ENCODE data around the gene MYH9.

DNA sequence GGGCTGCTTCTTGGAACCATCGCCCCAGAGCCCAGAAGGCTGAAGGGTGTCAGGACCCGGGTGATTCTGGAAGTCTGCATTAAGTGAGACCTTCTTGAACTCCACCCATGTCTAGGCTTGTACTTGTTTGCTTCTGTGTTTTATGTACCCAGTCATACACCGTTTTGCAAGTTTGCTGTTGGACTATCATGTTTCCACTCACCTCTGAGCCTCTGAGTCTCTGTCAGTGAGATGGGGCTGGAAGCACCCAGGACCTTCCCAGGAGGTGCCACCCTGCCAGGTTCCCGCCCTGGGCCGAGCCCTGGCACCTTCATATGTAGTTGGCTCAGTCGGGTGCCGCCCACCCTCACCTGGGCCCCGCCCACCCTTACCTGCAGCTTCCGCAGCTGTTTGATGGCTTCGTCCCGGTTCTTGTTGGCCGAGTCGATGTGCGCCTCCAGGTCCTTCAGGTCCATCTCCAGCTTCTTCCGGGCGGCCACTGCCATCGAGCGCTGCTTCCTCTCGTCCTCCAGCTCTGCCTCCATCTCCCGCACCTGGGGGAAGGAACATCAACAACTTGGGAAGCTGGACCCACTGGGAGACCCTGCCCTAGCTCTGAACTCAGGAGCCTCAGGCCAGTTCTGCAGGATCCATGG, 99.8 kb downstream of the MYH9 start:
- no peak for TF ChIP-seq ZBTB33 (IDR thresholded peaks at IDR 0.05)
- TF ChIP-seq, protein P1, sequence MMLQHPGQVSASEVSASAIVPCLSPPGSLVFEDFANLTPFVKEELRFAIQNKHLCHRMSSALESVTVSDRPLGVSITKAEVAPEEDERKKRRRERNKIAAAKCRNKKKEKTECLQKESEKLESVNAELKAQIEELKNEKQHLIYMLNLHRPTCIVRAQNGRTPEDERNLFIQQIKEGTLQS (IDR thresholded peaks at IDR 0.05): no peak
